Measurements from ENCODE around the gene ZSCAN30. TPM values are rescaled to one million over a fixed set of nuclear protein-coding genes. Genes with fewer than 3 reads are reported as not detected.
A peak's percentile ranks its signal among the peaks of the same experiment; 100 is the strongest.

The ZSCAN30 gene
- total RNA-seq = 10 to 100 TPM; 12.5 to 33.2 (median 21.3) TPM

DNA sequence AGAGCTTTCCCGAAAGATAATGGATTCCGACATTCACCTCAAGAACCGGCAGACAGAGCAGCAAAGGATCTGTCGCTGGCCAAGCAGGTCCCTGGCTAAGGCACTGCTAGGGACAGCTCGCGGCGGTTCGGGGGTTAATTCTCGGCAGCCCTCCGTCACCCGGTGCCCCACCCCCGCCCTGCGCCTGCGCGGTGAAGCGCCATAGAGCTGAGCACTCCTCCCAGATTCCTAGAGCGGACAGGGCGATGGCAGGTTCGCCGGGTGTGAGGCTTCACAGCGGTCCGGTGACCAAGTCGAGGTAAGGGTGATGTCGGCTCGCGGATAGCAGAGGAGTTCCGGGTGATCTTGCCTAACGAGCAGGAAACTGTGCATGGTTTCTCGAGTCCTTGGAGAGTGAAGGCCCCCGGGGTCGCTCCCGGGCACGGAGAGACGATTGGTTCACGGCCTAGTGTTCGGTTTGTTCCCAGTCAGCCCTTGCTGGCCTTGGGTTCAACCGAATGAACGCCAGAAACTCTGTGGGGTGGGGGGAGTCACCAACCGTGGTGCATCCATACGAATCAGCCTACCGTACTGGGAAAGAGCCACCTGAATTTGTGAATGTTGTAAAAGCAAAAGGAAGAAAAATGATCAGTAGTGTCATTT is at the start of gene ZSCAN30:
Gene ZSCAN30 (minus strand): TSS at position 136 of the 642 bp plus-strand sequence. CDS start 25,877 bp downstream, outside the sequence.
- peak; percentile 91 to 95 for DNase-seq (ENCODE audit: low spot score in 2 of 2)
- TF ChIP-seq, protein P1, sequence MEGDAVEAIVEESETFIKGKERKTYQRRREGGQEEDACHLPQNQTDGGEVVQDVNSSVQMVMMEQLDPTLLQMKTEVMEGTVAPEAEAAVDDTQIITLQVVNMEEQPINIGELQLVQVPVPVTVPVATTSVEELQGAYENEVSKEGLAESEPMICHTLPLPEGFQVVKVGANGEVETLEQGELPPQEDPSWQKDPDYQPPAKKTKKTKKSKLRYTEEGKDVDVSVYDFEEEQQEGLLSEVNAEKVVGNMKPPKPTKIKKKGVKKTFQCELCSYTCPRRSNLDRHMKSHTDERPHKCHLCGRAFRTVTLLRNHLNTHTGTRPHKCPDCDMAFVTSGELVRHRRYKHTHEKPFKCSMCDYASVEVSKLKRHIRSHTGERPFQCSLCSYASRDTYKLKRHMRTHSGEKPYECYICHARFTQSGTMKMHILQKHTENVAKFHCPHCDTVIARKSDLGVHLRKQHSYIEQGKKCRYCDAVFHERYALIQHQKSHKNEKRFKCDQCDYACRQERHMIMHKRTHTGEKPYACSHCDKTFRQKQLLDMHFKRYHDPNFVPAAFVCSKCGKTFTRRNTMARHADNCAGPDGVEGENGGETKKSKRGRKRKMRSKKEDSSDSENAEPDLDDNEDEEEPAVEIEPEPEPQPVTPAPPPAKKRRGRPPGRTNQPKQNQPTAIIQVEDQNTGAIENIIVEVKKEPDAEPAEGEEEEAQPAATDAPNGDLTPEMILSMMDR (IDR thresholded peaks at IDR 0.05) = no peak
- TF ChIP-seq POLR2AphosphoS5 (IDR thresholded peaks at IDR 0.05) (peak; percentile 75 to 87 (median 81)), POLR2A (IDR thresholded peaks at IDR 0.05) (peak; percentile 9)

DNA sequence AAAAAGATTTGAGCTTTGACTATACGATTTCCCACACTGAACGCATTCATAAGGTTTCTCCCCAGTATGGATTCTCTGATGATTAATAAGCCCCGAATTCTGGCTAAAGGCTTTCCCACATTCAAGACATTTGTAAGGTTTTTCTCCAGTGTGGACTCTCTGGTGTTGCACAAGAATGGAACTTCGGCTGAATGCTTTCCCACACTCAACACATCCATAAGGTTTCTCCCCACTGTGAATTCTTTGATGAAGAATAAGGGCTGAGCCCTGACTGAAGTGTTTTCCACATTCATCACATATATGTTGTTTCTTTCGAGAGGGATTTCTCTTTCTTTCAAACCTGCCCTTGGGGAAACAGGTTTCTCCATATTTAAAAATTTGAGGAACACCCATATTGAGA is 47.3 kb upstream of the ZSCAN30 start:
- Histone ChIP-seq H3K27ac (no peak overlapping the region), H3K36me3 (no peaks in the 10 kb centered on the region), H3K9me3 (no peaks in the 10 kb centered on the region), H3K27me3 (no peaks in the 10 kb centered on the region), H3K4me3 (no peak overlapping the region), H3K4me1 (peaks cover 0 to 10% of the 10 kb centered on the region in 2 donors)
- DNase-seq (ENCODE audit: low spot score in 2 of 2) = no peak
- TF ChIP-seq POLR2AphosphoS5 (IDR thresholded peaks at IDR 0.05) = no peak
- TF ChIP-seq, protein P1 (IDR thresholded peaks at IDR 0.05) = no peak
- no peak for TF ChIP-seq POLR2A (IDR thresholded peaks at IDR 0.05)
- intact Hi-C loops (cut with DNase I; ENCODE audit: low total_unique reads) = loop anchor here (5.0 kb wide), 1 partner anchor 85 kb away; no protein-coding TSS in a partner anchor

More for the DNA sequence above, at the start of gene ZSCAN30:
- H3K27me3 ChIP-seq = no peaks in the 10 kb centered on the region
- peak within 1 kb of the TSS; percentile 94 to 95 for H3K27ac ChIP-seq
- H3K4me1 ChIP-seq = no peaks in the 10 kb centered on the region
- peak within 1 kb of the TSS; percentile 60 to 98 (median 79) for H3K4me3 ChIP-seq
- no peaks in the 10 kb centered on the region for H3K36me3 ChIP-seq
- intact Hi-C loops (cut with DNase I; ENCODE audit: low total_unique reads) = no loop called here
- H3K9me3 ChIP-seq = no peaks in the 10 kb centered on the region

DNA sequence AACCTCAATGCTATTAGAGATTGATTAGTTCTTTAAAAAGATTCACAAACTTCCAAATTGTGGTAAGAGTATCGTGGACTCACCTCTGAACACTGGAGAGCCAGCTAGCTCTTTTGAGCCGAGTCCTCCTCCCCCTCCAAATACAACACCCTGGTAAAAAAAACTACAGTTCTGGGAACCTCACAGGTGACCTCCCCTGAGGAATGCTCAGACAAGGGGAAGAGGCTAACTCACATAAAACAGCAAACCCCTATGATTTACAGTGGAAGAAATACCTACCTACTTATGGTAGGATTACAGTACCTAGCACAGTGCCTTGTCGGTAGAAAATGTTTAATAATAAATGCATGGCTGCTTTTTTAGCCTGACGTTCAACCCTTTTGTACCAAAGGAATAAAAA is 45.8 kb upstream of the ZSCAN30 start:
- intact Hi-C loops (cut with DNase I; ENCODE audit: low total_unique reads) = loop anchor here (5.0 kb wide), 1 partner anchor 84 kb away; no protein-coding TSS in a partner anchor
- Histone ChIP-seq H3K4me3 (no peak overlapping the region), H3K4me1 (peaks cover 0 to 10% of the 10 kb centered on the region in 2 donors), H3K27ac (peak overlapping the region in 1 of 2 donors; percentile 1), H3K9me3 (no peaks in the 10 kb centered on the region), H3K36me3 (no peaks in the 10 kb centered on the region), H3K27me3 (no peaks in the 10 kb centered on the region)
- no peak for DNase-seq (ENCODE audit: low spot score in 2 of 2)
- TF ChIP-seq POLR2AphosphoS5 (IDR thresholded peaks at IDR 0.05) (no peak), POLR2A (IDR thresholded peaks at IDR 0.05) (no peak)
- TF ChIP-seq, protein P1 (IDR thresholded peaks at IDR 0.05) = no peak

- H3K27ac ChIP-seq = peak overlapping the region in 1 of 2 donors; percentile 50
- H3K9me3 ChIP-seq = no peaks in the 10 kb centered on the region
- no peak overlapping the region for H3K4me3 ChIP-seq
- TF ChIP-seq POLR2AphosphoS5 (IDR thresholded peaks at IDR 0.05) (no peak), POLR2A (IDR thresholded peaks at IDR 0.05) (no peak)
- TF ChIP-seq, protein P1 (IDR thresholded peaks at IDR 0.05) = no peak
- H3K27me3 ChIP-seq = no peaks in the 10 kb centered on the region
- DNase-seq (ENCODE audit: low spot score in 2 of 2) = no peak
- H3K36me3 ChIP-seq = no peaks in the 10 kb centered on the region
- intact Hi-C loops (cut with DNase I; ENCODE audit: low total_unique reads) = loop anchor here (5.0 kb wide), 1 partner anchor 83 kb away; no protein-coding TSS in a partner anchor
- peaks cover 0 to 6% of the 10 kb centered on the region in 2 donors for H3K4me1 ChIP-seq
Measured at GRCh38 chr18:35334821-35335220, 44.8 kb upstream of the ZSCAN30 start.

GRCh38 chr18:35334212-35334611 is 44.2 kb upstream of the ZSCAN30 start:
- DNase-seq (ENCODE audit: low spot score in 2 of 2) = no peak
- no peak overlapping the region for H3K4me3 ChIP-seq
- H3K9me3 ChIP-seq = no peaks in the 10 kb centered on the region
- H3K27ac ChIP-seq = no peak overlapping the region
- no peaks in the 10 kb centered on the region for H3K27me3 ChIP-seq
- no peaks in the 10 kb centered on the region for H3K36me3 ChIP-seq
- H3K4me1 ChIP-seq = peaks cover 0 to 6% of the 10 kb centered on the region in 2 donors
- intact Hi-C loops (cut with DNase I; ENCODE audit: low total_unique reads) = no loop called here
- TF ChIP-seq, protein P1 (IDR thresholded peaks at IDR 0.05) = no peak
- no peak for TF ChIP-seq POLR2AphosphoS5 (IDR thresholded peaks at IDR 0.05)
- no peak for TF ChIP-seq POLR2A (IDR thresholded peaks at IDR 0.05)

All from breast epithelium (tissue), 4 donors.